GM12892 (cell line): ENCODE data around the gene ERVH48-1.

Source experiments
- POLR2A ChIP-seq: IDR thresholded peaks from 2 replicates; pipeline ENCODE4 v1.6.1; 2011; ENCODE audit warnings: low read depth, low read length, control low read depth
- POLR2AphosphoS5 ChIP-seq: IDR thresholded peaks from 2 replicates; pipeline ENCODE4 v1.6.1; 2011; ENCODE audit warnings: low read depth, low read length, control low read depth

- TF ChIP-seq POLR2A (no peak), POLR2AphosphoS5 (no peak)
Observed at GRCh38 chr21:42942244-42942643, 16.8 kb upstream of the ERVH48-1 start.
